Loucy (cell line): ENCODE measurements around the gene SH3RF3.

Source experiments
- H2AFZ ChIP-seq: fragments of 200-600 bp; sonication (generic); 2 replicates; pipeline ENCODE4 v1.6.0; 2016; ENCODE audit warnings: antibody characterized with exemption, mild to moderate bottlenecking, low read length, moderate library complexity
- H3F3A ChIP-seq: fragments of 200-600 bp; 2 replicates; pipeline ENCODE4 v1.6.0; 2016; ENCODE audit warnings: antibody characterized with exemption, low read depth, mild to moderate bottlenecking
- H3K27me3 ChIP-seq: fragments of 200-600 bp; sonication (generic); 2 replicates; pipeline ENCODE4 v1.6.1; 2014; ENCODE audit warnings: low read length, mild to moderate bottlenecking; ENCODE audit not compliant: insufficient read depth, poor library complexity, severe bottlenecking
- H3K36me3 ChIP-seq: fragments of 200-600 bp; sonication (generic); 2 replicates; pipeline ENCODE4 v1.6.1; 2016; ENCODE audit warnings: low read length; ENCODE audit not compliant: insufficient read depth
- H3K4me1 ChIP-seq: fragments of 200-600 bp; sonication (generic); 2 replicates; pipeline ENCODE4 v1.5.1; 2014; ENCODE audit warnings: low read length, mild to moderate bottlenecking; ENCODE audit not compliant: insufficient read depth, poor library complexity, severe bottlenecking
- H3K4me2 ChIP-seq: fragments of 200-600 bp; sonication (generic); 2 replicates; pipeline ENCODE4 v1.6.0; 2014; ENCODE audit warnings: antibody characterized with exemption, low read length, low read depth, mild to moderate bottlenecking; ENCODE audit not compliant: poor library complexity, severe bottlenecking
- H3K4me3 ChIP-seq: fragments of 200-600 bp; sonication (generic); 2 replicates; pipeline ENCODE4 v1.5.1; 2014; ENCODE audit warnings: low read length, mild to moderate bottlenecking, mixed read lengths; ENCODE audit not compliant: poor library complexity, severe bottlenecking
- H3K79me2 ChIP-seq: fragments of 200-600 bp; sonication (generic); 2 replicates; pipeline ENCODE4 v1.6.1; 2014; ENCODE audit warnings: low read length; ENCODE audit not compliant: insufficient read depth
- H3K9ac ChIP-seq: fragments of 200-600 bp; sonication (generic); 2 replicates; pipeline ENCODE4 v1.6.0; 2014; ENCODE audit warnings: mild to moderate bottlenecking, low read depth, low read length, moderate library complexity; ENCODE audit not compliant: poor library complexity, severe bottlenecking
- H3K9me2 ChIP-seq: fragments of 200-600 bp; sonication (generic); replicated peaks from 2 replicates; pipeline ENCODE4 v1.6.1; 2016; ENCODE audit warnings: low read depth, low read length, mixed read lengths
- H3K9me3 ChIP-seq: fragments of 200-600 bp; sonication (generic); 2 replicates; pipeline ENCODE4 v1.6.1; 2014; ENCODE audit warnings: mild to moderate bottlenecking, antibody characterized with exemption, low read length, low read depth; ENCODE audit not compliant: insufficient read depth
- H4K20me1 ChIP-seq: fragments of 200-600 bp; sonication (generic); 2 replicates; pipeline ENCODE4 v1.6.0; 2014; ENCODE audit warnings: antibody characterized with exemption, low read length, mild to moderate bottlenecking; ENCODE audit not compliant: insufficient read depth, poor library complexity, severe bottlenecking
- EZH2phosphoT487 ChIP-seq: fragments of 200-600 bp; IDR thresholded peaks from 2 replicates; pipeline ENCODE4 v1.6.1; 2018; ENCODE audit warnings: antibody characterized with exemption, mild to moderate bottlenecking, moderate library complexity, borderline replicate concordance
- TF ChIP-seq, protein P1 (sequence below): fragments of 200-600 bp; sonication (generic); conservative IDR thresholded peaks from 2 replicates; pipeline ENCODE4 v1.5.1; 2014; ENCODE audit warnings: mild to moderate bottlenecking, antibody characterized with exemption, low read length

SH3RF3 gene

DNA sequence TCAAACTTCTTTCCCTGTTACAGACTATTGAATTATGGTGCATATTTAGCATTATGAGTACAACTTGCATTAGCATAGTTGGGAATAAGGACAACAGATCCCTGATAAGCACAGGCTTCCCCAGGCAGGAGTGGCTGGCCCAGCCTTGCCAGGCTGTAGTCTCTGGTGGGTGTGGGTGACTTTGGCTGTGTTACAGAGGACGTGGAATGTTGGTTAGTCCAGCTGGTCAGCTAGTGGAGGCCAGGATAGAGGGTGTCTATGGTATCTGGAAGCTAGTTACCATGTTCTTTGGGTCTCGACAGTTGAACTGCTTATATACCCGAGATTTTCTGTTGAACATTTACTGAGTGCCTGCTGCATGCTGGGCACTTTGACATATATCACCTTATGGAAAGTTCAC is 4.7 kb downstream of the SH3RF3 start:
- H3K9ac ChIP-seq = peak overlapping the region; percentile 48
- H3K4me1 ChIP-seq = peaks cover 84% of the 10 kb centered on the region

DNA sequence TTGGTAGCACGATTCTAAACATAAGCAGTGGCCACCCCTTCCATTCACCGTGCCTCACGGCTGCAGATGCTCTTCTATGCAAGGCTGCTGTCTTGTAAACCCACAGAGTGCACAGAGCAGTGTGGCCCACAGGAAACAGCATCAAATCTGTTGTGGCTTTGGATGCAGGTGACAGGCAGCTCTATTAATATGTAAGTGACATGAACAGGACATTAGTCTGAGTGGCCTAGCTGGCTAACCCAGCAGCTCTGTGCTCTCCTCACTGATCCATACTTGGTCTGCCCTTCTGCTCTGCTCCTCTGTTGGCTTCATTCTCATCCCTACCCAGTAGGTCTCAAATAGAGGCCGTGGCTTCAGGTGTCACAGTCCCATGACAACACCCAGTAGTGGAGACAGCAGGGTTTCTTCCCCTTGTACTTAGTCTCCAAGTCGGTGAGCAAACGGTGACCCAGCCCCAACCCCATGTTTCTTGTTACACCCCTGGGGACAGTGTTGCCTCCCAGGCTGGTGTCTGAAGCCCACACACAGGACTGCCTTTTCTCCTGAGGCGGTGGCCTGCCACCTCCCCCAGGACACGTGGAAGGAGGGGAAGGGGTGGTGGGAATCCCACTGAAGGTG is 5.8 kb downstream of the SH3RF3 start:
- Histone ChIP-seq H3K9me2 (no peaks in the 10 kb centered on the region), H3K4me2 (peak overlapping the region; percentile 80), H3K9me3 (no peaks in the 10 kb centered on the region), H4K20me1 (peaks cover 12% of the 10 kb centered on the region), H3K79me2 (peaks cover 89% of the 10 kb centered on the region), H3K27me3 (no peaks in the 10 kb centered on the region), H3K9ac (peak overlapping the region; percentile 52), H3F3A (peaks cover 6% of the 10 kb centered on the region; the same call in 1 of the 2 replicates), H2AFZ (no peak overlapping the region), H3K4me3 (peak overlapping the region; percentile 62), H3K36me3 (no peaks in the 10 kb centered on the region), H3K4me1 (peaks cover 95% of the 10 kb centered on the region)
- no peak for TF ChIP-seq EZH2phosphoT487
- TF ChIP-seq, protein P1, sequence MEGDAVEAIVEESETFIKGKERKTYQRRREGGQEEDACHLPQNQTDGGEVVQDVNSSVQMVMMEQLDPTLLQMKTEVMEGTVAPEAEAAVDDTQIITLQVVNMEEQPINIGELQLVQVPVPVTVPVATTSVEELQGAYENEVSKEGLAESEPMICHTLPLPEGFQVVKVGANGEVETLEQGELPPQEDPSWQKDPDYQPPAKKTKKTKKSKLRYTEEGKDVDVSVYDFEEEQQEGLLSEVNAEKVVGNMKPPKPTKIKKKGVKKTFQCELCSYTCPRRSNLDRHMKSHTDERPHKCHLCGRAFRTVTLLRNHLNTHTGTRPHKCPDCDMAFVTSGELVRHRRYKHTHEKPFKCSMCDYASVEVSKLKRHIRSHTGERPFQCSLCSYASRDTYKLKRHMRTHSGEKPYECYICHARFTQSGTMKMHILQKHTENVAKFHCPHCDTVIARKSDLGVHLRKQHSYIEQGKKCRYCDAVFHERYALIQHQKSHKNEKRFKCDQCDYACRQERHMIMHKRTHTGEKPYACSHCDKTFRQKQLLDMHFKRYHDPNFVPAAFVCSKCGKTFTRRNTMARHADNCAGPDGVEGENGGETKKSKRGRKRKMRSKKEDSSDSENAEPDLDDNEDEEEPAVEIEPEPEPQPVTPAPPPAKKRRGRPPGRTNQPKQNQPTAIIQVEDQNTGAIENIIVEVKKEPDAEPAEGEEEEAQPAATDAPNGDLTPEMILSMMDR = no peak

More for the DNA sequence above, 4.7 kb downstream of the SH3RF3 start:
- Histone ChIP-seq H3K27me3 (no peaks in the 10 kb centered on the region), H2AFZ (no peak overlapping the region), H3K9me3 (no peaks in the 10 kb centered on the region), H3F3A (peaks cover 6% of the 10 kb centered on the region; the same call in 1 of the 2 replicates), H3K79me2 (peaks cover 87% of the 10 kb centered on the region), H3K4me3 (peak overlapping the region; percentile 52), H3K4me2 (peak overlapping the region; percentile 80), H4K20me1 (peaks cover 12% of the 10 kb centered on the region), H3K36me3 (no peaks in the 10 kb centered on the region), H3K9me2 (no peaks in the 10 kb centered on the region)
- TF ChIP-seq, protein P1 = no peak
- no peak for TF ChIP-seq EZH2phosphoT487

DNA sequence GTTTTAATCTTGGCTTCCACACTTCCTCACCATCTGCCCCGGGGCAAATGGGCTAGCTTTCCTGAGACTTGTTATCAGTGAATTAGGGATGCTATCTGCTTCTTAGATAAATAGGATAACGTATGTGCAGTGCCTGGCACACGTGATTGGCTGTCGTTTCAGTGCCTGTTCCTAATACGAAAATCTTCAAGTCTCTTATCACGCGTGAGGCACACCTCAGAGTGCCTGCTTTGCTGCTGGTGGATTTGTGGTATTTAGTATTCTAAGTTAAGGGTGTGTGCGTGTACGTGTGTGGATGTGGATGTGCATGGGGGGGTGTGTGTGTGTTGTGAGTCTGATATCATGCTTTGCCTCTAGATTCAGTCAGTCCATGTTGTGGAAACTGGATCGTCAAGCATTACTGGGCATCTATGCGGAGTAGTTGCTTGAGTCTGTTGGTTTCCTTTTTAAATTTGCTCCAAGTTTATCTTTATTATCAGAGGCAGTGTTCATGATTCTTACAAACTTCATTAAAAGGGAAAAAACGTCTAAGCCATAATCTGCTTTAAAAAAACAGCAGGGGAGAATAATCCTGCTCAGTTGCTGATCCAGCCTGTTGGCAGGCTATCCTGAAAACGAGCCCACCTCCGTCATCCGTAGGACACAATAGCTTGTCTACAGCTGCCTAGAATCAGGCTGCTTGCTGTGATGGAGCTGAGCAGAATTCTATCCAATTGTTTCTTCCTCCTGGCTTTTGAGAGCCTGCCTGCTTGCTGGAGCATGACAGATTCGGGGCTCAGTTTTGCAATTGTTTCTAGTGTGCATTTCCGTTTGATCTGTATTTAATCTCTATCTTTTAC is 6.6 kb downstream of the SH3RF3 start:
- H3K9me2 ChIP-seq = no peaks in the 10 kb centered on the region
- peak overlapping the region; percentile 52 for H3K9ac ChIP-seq
- H2AFZ ChIP-seq = no peak overlapping the region
- peaks cover 9% of the 10 kb centered on the region for H4K20me1 ChIP-seq
- peak overlapping the region; percentile 62 for H3K4me3 ChIP-seq
- H3K79me2 ChIP-seq = peaks cover 87% of the 10 kb centered on the region
- H3K36me3 ChIP-seq = no peaks in the 10 kb centered on the region
- no peaks in the 10 kb centered on the region for H3K27me3 ChIP-seq
- peaks cover 90% of the 10 kb centered on the region for H3K4me1 ChIP-seq
- no peaks in the 10 kb centered on the region for H3K9me3 ChIP-seq
- TF ChIP-seq EZH2phosphoT487 = no peak
- TF ChIP-seq, protein P1 = no peak
- peak overlapping the region; percentile 80 for H3K4me2 ChIP-seq
- H3F3A ChIP-seq = peaks cover 6% of the 10 kb centered on the region; the same call in 1 of the 2 replicates
